Uterus (tissue), 2 donors: ENCODE results near the gene LYZ.

Experiments
- CTCF ChIP-seq, 4 experiments: fragments of 200-600 bp in 2 of 4; fragments of 450-650 bp in 2 of 4; sonication (generic) in 2 of 4; IDR thresholded peaks; one replicate each; pipeline ENCODE4 v1.5.1; 2016 to 2019; ENCODE audit warnings: antibody characterized with exemption in 4 of 4, mild to moderate bottlenecking in 2 of 4, moderate library complexity in 1 of 4
- POLR2A ChIP-seq, 2 donors: fragments of 450-650 bp; IDR thresholded peaks; one replicate each; pipeline ENCODE4 v1.6.1; 2016; ENCODE audit warnings: antibody characterized with exemption in 2 of 2, mild to moderate bottlenecking in 1 of 2, moderate library complexity in 1 of 2

GRCh38 chr12:69309461-69309860, 38.7 kb upstream of the LYZ start:
- TF ChIP-seq CTCF (IDR thresholded peaks at IDR 0.05): no peak
- no peak for TF ChIP-seq POLR2A (IDR thresholded peaks at IDR 0.05)
